KMS-11 (cell line): ENCODE results near the gene ASRGL1.
A peak's percentile ranks its signal among the peaks of the same experiment; 100 is the strongest.
"Not testable (repeated sequence)": the region's sequence is repeated elsewhere in the genome, so short reads cannot be mapped to it uniquely, and the experiment has no call there.

Experiments
- H2AFZ ChIP-seq: fragments of 200-600 bp; sonication (generic); 2 replicates; pipeline ENCODE4 v1.6.1; 2016; ENCODE audit warnings: antibody characterized with exemption, mixed run types, low read depth
- H3K27ac ChIP-seq: fragments of 200-600 bp; sonication (generic); 2 replicates; pipeline ENCODE4 v1.6.1; 2016; ENCODE audit warnings: mild to moderate bottlenecking, mixed run types
- H3K27me3 ChIP-seq: fragments of 200-600 bp; sonication (generic); 2 replicates; pipeline ENCODE4 v1.6.1; 2017; ENCODE audit warnings: mild to moderate bottlenecking, low read depth, mixed run types, moderate library complexity; ENCODE audit not compliant: insufficient read depth
- H3K36me3 ChIP-seq: fragments of 200-600 bp; sonication (generic); 2 replicates; pipeline ENCODE4 v1.6.1; 2017; ENCODE audit warnings: mild to moderate bottlenecking, mixed run types; ENCODE audit not compliant: insufficient read depth
- H3K4me1 ChIP-seq: fragments of 200-600 bp; sonication (generic); 2 replicates; pipeline ENCODE4 v1.6.1; 2016; ENCODE audit warnings: mild to moderate bottlenecking, low read depth, mixed run types; ENCODE audit not compliant: poor library complexity, severe bottlenecking
- H3K4me2 ChIP-seq: fragments of 200-600 bp; sonication (generic); 2 replicates; pipeline ENCODE4 v1.7.0; 2016; ENCODE audit warnings: mild to moderate bottlenecking, mixed run types
- H3K4me3 ChIP-seq: fragments of 200-600 bp; sonication (generic); IDR thresholded peaks from 2 replicates; pipeline ENCODE4 v1.6.1; 2017; ENCODE audit warnings: low read depth, low read length, mixed read lengths; ENCODE audit not compliant: insufficient read depth
- H3K79me2 ChIP-seq: fragments of 200-600 bp; sonication (generic); 2 replicates; pipeline ENCODE4 v1.6.1; 2016; ENCODE audit warnings: low read depth, mixed run types; ENCODE audit not compliant: insufficient read depth
- H3K9ac ChIP-seq: fragments of 200-600 bp; sonication (generic); 2 replicates; pipeline ENCODE4 v1.6.1; 2016; ENCODE audit warnings: mild to moderate bottlenecking, mixed run types
- H4K20me1 ChIP-seq: fragments of 200-600 bp; sonication (generic); 2 replicates; pipeline ENCODE4 v1.6.1; 2016; ENCODE audit warnings: mild to moderate bottlenecking, mixed run types; ENCODE audit not compliant: insufficient read depth
- TF ChIP-seq, protein P1 (sequence below): fragments of 200-600 bp; sonication (generic); conservative IDR thresholded peaks from 2 replicates; pipeline ENCODE4 v1.6.1; 2017; ENCODE audit warnings: low read depth, mild to moderate bottlenecking, antibody characterized with exemption, low read length, moderate library complexity, mixed read lengths

The ASRGL1 gene

DNA sequence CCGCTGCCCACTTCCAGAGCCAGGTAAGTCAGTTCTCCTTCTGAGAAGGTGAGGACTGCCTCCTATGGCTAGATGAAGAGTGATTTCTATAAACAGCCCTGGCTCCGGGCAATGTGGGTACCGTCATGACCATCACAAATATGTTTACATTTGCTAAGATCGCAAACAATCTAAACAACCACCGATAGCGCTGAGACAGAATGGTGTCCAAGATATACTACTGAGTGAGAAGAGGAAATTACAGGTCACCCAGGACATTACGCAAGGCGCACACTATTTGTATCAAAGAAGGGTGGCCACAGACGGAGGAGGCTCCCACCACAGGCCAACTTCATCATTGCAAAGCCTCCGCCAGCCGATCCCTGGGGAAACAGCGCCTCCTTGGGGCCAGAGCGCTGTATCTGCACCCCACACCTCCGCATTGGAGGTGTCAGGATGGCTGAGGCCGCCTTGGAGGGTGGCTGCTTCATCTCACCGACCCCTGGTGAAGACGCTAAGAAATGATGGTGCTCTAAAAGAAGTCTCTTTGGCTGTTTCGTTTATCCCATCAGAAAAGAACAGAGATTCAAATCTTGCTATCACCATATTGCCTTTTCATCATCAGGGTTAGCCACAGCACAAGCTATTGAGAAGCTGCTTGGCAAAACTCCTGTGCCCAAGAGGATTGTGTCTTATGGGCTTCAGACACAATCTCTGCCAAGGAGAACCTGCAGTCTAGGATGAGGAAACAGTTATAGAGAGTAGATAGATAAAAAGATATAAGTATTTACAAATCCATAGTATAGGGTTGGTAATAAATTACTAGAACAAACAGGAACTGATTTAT is 12.3 kb upstream of the ASRGL1 start:
- H3K27me3 ChIP-seq: no peaks in the 10 kb centered on the region
- H3K4me2 ChIP-seq: no peak overlapping the region
- no peaks in the 10 kb centered on the region for H4K20me1 ChIP-seq
- H3K9ac ChIP-seq: no peak overlapping the region
- H3K27ac ChIP-seq: no peak overlapping the region
- TF ChIP-seq, protein P1, sequence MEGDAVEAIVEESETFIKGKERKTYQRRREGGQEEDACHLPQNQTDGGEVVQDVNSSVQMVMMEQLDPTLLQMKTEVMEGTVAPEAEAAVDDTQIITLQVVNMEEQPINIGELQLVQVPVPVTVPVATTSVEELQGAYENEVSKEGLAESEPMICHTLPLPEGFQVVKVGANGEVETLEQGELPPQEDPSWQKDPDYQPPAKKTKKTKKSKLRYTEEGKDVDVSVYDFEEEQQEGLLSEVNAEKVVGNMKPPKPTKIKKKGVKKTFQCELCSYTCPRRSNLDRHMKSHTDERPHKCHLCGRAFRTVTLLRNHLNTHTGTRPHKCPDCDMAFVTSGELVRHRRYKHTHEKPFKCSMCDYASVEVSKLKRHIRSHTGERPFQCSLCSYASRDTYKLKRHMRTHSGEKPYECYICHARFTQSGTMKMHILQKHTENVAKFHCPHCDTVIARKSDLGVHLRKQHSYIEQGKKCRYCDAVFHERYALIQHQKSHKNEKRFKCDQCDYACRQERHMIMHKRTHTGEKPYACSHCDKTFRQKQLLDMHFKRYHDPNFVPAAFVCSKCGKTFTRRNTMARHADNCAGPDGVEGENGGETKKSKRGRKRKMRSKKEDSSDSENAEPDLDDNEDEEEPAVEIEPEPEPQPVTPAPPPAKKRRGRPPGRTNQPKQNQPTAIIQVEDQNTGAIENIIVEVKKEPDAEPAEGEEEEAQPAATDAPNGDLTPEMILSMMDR: peak; percentile 45
- H3K79me2 ChIP-seq: no peaks in the 10 kb centered on the region
- H3K36me3 ChIP-seq: no peaks in the 10 kb centered on the region
- no peaks in the 10 kb centered on the region for H3K4me1 ChIP-seq
- no peak overlapping the region for H3K4me3 ChIP-seq
- no peak overlapping the region for H2AFZ ChIP-seq

DNA sequence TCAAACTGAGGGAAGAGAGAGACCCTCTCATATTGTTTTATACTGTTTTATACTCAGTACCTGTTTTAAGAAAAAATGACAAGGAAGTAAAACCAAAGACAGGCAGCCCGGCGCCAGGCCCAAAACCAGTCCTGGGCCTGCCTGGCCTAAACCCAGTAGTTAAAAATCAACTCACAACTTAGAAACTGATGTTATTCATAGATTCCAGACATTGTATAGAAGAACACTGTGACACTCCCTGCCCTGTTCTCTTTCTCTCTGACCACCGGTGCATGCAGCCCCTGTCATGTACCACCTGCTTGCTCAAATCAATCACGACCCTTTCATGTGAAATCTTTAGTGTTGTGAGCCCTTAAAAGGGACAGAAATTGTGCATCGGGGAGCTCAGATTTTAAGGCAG is 11.5 kb upstream of the ASRGL1 start:
- H3K4me3 ChIP-seq, H3K4me1 ChIP-seq, H3K9ac ChIP-seq, H3K79me2 ChIP-seq, H3K36me3 ChIP-seq, H3K4me2 ChIP-seq, H4K20me1 ChIP-seq, H3K27me3 ChIP-seq, H3K27ac ChIP-seq, H2AFZ ChIP-seq: not testable (repeated sequence)

GRCh38 chr11:62326719-62327118 is 10.5 kb upstream of the ASRGL1 start:
- H4K20me1 ChIP-seq, H3K4me2 ChIP-seq, H2AFZ ChIP-seq, H3K4me3 ChIP-seq, H3K4me1 ChIP-seq, H3K36me3 ChIP-seq, H3K79me2 ChIP-seq, H3K27ac ChIP-seq, H3K9ac ChIP-seq, H3K27me3 ChIP-seq: not testable (repeated sequence)

DNA sequence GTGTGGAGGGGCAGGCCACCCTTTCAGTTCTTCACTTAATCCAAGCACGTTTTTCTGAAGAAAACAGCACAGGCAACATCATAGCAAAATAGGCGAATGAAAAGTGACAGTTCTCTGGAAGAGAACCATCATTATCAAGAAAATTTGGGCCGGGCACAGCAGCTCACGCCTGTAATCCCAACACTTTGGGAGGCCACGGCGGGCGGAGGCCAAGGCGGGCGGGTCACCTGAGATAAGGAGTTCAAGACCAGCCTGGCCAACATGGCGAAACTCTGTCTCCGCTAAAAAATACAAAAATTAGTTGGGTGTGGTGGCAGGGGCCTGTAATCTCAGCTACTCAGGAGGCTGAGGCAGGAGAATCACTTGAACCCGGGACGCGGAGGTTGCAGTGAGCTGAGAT is 9.7 kb upstream of the ASRGL1 start:
- H3K4me1 ChIP-seq, H3K9ac ChIP-seq, H3K27me3 ChIP-seq, H3K4me2 ChIP-seq, H4K20me1 ChIP-seq, H3K79me2 ChIP-seq, H3K4me3 ChIP-seq, H3K27ac ChIP-seq, H2AFZ ChIP-seq, H3K36me3 ChIP-seq: not testable (repeated sequence)

DNA sequence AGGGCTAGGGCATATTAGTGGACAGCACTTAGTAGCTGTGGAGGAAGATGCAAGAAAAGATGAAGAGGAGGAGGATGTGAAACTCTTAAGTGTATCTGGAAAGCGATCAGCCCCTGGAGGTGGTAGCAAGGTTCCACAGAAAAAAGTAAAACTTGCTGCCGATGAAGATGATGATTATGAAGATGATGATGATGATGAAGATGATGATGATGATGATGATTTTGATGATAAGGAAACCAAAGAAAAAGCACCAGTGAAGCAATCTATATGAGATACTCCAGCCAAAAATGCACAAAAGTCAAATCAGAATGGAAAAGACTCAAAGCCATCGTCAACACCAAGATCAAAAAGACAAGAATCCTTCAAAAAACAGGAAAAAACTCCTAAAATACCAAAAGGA is 6.0 kb upstream of the ASRGL1 start:
- not testable (repeated sequence) for H3K4me2 ChIP-seq, H2AFZ ChIP-seq, H3K4me1 ChIP-seq, H3K4me3 ChIP-seq, H3K36me3 ChIP-seq, H3K27ac ChIP-seq, H3K9ac ChIP-seq, H3K79me2 ChIP-seq, H3K27me3 ChIP-seq, H4K20me1 ChIP-seq

GRCh38 chr11:62333768-62334167 is 3.5 kb upstream of the ASRGL1 start:
- TF ChIP-seq, protein P1: no peak
- Histone ChIP-seq H3K79me2 (no peaks in the 10 kb centered on the region), H3K27ac (no peak overlapping the region), H3K4me3 (no peak overlapping the region), H3K27me3 (no peaks in the 10 kb centered on the region; the same call in 1 of the 2 replicates), H4K20me1 (no peaks in the 10 kb centered on the region), H3K9ac (no peak overlapping the region), H2AFZ (no peak overlapping the region), H3K4me1 (peaks cover 13% of the 10 kb centered on the region), H3K4me2 (no peak overlapping the region), H3K36me3 (no peaks in the 10 kb centered on the region)

DNA sequence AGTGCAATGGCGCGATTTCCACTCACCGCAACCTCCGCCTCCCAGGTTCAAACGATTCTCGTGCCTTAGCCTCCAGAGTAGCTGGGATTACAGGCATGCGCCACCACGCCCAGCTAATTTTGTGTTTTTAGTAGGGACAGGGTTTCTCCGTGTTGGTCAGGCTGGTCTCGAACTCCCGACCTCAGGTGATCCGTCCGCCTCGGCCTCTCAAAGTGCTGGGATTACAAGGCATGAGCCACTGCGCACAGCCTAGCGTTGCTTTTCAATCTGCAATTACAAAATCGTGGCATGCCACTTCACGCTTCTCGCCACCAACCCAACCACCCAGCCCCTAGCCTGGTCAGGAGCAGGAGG is 322 bp upstream of the ASRGL1 start:
- Histone ChIP-seq H3K9ac (peak overlapping the region; percentile 45; the same call in 1 of the 2 replicates), H2AFZ (peak overlapping the region; percentile 95), H3K4me1 (peaks cover 13% of the 10 kb centered on the region), H3K4me2 (peak overlapping the region; percentile 64)
- H3K79me2 ChIP-seq, H3K4me3 ChIP-seq, H3K36me3 ChIP-seq, H3K27ac ChIP-seq, H4K20me1 ChIP-seq, H3K27me3 ChIP-seq: not testable (repeated sequence)
